WERI-Rb-1 (cell line): Measurements from ENCODE around the gene PRRT3.

Experiments
- DNase-seq: peaks from one replicate; pipeline ENCODE4 v3.0.0-alpha.2; 2020
- H3K27ac ChIP-seq: fragments of 250-450 bp; sonication (Bioruptor Pico); 2 replicates; pipeline ENCODE4 v1.5.1; 2020; ENCODE audit warnings: mild to moderate bottlenecking, moderate library complexity
- H3K27me3 ChIP-seq: fragments of 250-450 bp; sonication (Bioruptor Pico); 2 replicates; pipeline ENCODE4 v1.5.1; 2021; ENCODE audit warnings: mild to moderate bottlenecking, low read depth, moderate library complexity; ENCODE audit not compliant: insufficient read depth, severe bottlenecking
- H3K36me3 ChIP-seq: fragments of 250-450 bp; sonication (Bioruptor Pico); 2 replicates; pipeline ENCODE4 v1.5.1; 2020; ENCODE audit warnings: mild to moderate bottlenecking, moderate library complexity
- H3K4me3 ChIP-seq: 2 replicates; pipeline ENCODE4 v1.5.1; 2011; ENCODE audit warnings: low read depth, mild to moderate bottlenecking, control low read depth, low read length
- H3K9me3 ChIP-seq: fragments of 250-450 bp; sonication (Bioruptor Pico); 2 replicates; pipeline ENCODE4 v1.5.1; 2021; ENCODE audit warnings: mild to moderate bottlenecking, moderate library complexity; ENCODE audit not compliant: severe bottlenecking
- CTCF ChIP-seq: IDR thresholded peaks from 2 replicates; pipeline ENCODE4 v1.5.1; 2011; ENCODE audit warnings: low read depth, mild to moderate bottlenecking, control low read depth, inconsistent platforms, low read length

The PRRT3 gene

GRCh38 chr3:9934235-9934621 is 18.0 kb downstream of the PRRT3 start:
- TF ChIP-seq CTCF = peak; percentile 19; the same call in 1 of the 2 replicates
- no peaks in the 10 kb centered on the region for H3K27me3 ChIP-seq
- peaks cover 5% of the 10 kb centered on the region for H3K36me3 ChIP-seq
- H3K4me3 ChIP-seq = peak overlapping the region; percentile 78
- H3K27ac ChIP-seq = peak overlapping the region; percentile 65
- no peaks in the 10 kb centered on the region for H3K9me3 ChIP-seq
- peak; percentile 31 for DNase-seq

DNA sequence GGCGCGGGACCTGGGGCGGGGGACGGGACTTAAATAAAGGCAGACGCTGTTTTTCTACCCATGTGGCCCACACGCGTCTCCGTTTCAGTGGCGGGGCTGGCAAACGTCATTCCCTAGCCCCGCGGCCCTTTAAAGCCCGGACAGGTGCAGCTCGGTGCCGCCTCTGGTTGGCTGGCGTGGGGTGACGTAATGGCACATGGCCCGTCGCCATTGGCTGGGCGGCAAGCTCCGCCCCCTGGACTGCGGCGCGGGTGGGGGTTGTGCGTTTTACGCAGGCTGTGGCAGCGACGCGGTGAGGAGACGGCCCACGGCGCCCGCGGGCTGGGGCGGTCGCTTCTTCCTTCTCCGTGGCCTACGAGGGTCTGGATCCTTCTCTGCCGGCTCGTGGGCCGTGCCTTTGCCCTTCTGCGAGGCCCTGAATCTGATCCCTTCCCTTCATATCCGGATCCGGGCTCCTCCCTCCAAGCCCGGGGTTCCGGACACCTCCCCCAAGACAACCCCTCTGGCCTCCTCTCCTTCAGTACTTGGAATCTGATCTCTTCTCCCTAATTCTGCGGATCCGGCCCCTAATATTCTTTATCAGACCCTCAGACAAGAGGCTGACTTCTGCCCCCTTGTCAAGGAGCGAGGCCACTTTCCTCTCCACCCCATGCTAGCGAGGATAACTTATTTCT is 18.5 kb downstream of the PRRT3 start, which contains the start of gene CRELD1:
Gene CRELD1, plus strand, starts transcription at position 274 of the 674 bp plus-strand sequence. CDS start 605 bp downstream, outside the sequence.
- no peak for TF ChIP-seq CTCF
- DNase-seq = peak; percentile 95
- no peaks in the 10 kb centered on the region for H3K27me3 ChIP-seq
- peak within 1 kb of the TSS; percentile 78 for H3K4me3 ChIP-seq
- no peaks in the 10 kb centered on the region for H3K9me3 ChIP-seq
- peaks cover 5% of the 10 kb centered on the region for H3K36me3 ChIP-seq
- H3K27ac ChIP-seq = peak within 1 kb of the TSS; percentile 65

DNA sequence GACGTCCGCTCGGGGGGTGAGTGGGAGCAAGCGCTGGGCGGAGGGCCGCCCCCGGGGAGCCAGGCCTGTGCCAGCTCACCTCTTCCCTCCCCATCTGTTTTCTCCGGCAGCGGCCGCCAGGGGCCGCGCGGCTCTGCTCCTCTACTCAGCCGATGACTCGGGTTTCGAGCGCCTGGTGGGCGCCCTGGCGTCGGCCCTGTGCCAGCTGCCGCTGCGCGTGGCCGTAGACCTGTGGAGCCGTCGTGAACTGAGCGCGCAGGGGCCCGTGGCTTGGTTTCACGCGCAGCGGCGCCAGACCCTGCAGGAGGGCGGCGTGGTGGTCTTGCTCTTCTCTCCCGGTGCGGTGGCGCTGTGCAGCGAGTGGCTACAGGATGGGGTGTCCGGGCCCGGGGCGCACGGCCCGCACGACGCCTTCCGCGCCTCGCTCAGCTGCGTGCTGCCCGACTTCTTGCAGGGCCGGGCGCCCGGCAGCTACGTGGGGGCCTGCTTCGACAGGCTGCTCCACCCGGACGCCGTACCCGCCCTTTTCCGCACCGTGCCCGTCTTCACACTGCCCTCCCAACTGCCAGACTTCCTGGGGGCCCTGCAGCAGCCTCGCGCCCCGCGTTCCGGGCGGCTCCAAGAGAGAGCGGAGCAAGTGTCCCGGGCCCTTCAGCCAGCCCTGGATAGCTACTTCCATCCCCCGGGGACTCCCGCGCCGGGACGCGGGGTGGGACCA is 19.2 kb downstream of the PRRT3 start:
- DNase-seq = peak; percentile 86
- H3K27ac ChIP-seq = peak overlapping the region; percentile 65
- no peaks in the 10 kb centered on the region for H3K9me3 ChIP-seq
- H3K4me3 ChIP-seq = peak overlapping the region; percentile 78
- H3K27me3 ChIP-seq = no peaks in the 10 kb centered on the region
- TF ChIP-seq CTCF = peak; percentile 84
- peaks cover 5% of the 10 kb centered on the region for H3K36me3 ChIP-seq

DNA sequence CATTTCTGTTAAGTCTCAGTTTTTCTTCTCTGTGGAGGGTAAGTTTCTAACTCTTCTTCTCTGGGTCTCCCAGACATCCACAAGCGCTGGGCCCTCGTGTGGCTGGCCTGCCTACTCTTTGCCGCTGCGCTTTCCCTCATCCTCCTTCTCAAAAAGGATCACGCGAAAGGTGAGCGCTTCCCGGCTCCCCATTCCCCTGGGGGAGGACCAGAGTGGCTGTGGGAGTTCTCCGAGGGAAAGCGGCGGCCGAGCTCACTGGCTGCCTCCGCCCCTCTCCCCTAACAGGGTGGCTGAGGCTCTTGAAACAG is 19.7 kb downstream of the PRRT3 start:
- TF ChIP-seq CTCF = no peak
- no peak for DNase-seq
- Histone ChIP-seq H3K4me3 (peak overlapping the region; percentile 78), H3K27ac (peak overlapping the region; percentile 65), H3K27me3 (no peaks in the 10 kb centered on the region), H3K9me3 (no peaks in the 10 kb centered on the region), H3K36me3 (peaks cover 5% of the 10 kb centered on the region)

GRCh38 chr3:9930804-9931418 is 21.3 kb downstream of the PRRT3 start:
- DNase-seq = peak; percentile 38
- no peak overlapping the region for H3K27ac ChIP-seq
- no peak overlapping the region for H3K4me3 ChIP-seq
- TF ChIP-seq CTCF = peak; percentile 44
- H3K36me3 ChIP-seq = peaks cover 5% of the 10 kb centered on the region
- H3K27me3 ChIP-seq = no peaks in the 10 kb centered on the region
- no peaks in the 10 kb centered on the region for H3K9me3 ChIP-seq
